NT2/D1 (cell line): ENCODE measurements around the gene SLC6A5.

Experiments
- SUZ12 ChIP-seq: IDR thresholded peaks from 2 replicates; pipeline ENCODE4 v1.6.1; 2011; ENCODE audit not compliant: insufficient read length, insufficient read depth; ENCODE audit errors: extremely low read depth
- YY1 ChIP-seq: IDR thresholded peaks from 2 replicates; pipeline ENCODE4 v1.6.1; 2011; ENCODE audit not compliant: insufficient read length, insufficient read depth
- ZNF274 ChIP-seq: IDR thresholded peaks from 2 replicates; pipeline ENCODE4 v1.6.1; 2011; ENCODE audit warnings: mild to moderate bottlenecking, low read depth, low read length

- TF ChIP-seq SUZ12 (no peak), ZNF274 (no peak), YY1 (no peak)
These were observed 52.9 kb downstream of the SLC6A5 start for GRCh38 chr11:20652150-20652806.
